ENCODE measurements around the gene RETN. TPM values are rescaled to one million over a fixed set of nuclear protein-coding genes. Genes with fewer than 3 reads are reported as not detected.

Gene RETN, protein sequence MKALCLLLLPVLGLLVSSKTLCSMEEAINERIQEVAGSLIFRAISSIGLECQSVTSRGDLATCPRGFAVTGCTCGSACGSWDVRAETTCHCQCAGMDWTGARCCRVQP
- total RNA-seq, result 0.99 TPM
- long read RNA-seq, result 0 reads

DNA sequence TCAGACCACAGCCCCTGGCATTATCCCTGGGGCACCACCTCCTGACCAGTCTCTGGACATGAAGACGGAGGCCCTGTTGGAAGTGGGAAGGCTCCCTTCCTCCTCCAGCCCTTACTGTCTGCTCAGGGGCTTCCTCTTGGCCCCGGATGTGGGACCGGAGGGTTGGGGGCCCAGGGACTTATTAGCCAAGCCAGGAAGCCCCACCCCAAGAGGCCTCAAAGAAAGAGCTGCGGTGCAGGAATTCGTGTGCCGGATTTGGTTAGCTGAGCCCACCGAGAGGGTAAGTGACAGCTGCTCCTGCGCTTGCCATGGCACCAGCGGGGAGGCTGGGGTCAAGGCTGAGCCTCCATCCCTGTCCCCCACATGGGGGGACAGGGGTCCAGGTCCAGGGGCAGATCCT, at the start of gene RETN:
TSS of gene RETN (plus strand) at position 208 of the 400 bp plus-strand sequence. CDS start 278 bp downstream, outside the sequence.
- H3K27me3 ChIP-seq (ENCODE audit: low read depth), result peaks cover 79% of the 10 kb centered on the region
- no peak within 1 kb of the TSS for H3K4me3 ChIP-seq
- no peak for DNase-seq
- TF ChIP-seq, protein P1, sequence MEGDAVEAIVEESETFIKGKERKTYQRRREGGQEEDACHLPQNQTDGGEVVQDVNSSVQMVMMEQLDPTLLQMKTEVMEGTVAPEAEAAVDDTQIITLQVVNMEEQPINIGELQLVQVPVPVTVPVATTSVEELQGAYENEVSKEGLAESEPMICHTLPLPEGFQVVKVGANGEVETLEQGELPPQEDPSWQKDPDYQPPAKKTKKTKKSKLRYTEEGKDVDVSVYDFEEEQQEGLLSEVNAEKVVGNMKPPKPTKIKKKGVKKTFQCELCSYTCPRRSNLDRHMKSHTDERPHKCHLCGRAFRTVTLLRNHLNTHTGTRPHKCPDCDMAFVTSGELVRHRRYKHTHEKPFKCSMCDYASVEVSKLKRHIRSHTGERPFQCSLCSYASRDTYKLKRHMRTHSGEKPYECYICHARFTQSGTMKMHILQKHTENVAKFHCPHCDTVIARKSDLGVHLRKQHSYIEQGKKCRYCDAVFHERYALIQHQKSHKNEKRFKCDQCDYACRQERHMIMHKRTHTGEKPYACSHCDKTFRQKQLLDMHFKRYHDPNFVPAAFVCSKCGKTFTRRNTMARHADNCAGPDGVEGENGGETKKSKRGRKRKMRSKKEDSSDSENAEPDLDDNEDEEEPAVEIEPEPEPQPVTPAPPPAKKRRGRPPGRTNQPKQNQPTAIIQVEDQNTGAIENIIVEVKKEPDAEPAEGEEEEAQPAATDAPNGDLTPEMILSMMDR (IDR thresholded peaks at IDR 0.05; ENCODE audit: borderline replicate concordance), result no peak
- no peak within 1 kb of the TSS for H3K27ac ChIP-seq (replicated peaks)
- intact Hi-C loops (cut with micrococcal nuclease), result no loop called here
- no peaks in the 10 kb centered on the region for H3K4me1 ChIP-seq
- H3K9me3 ChIP-seq (replicated peaks), result peaks cover 3% of the 10 kb centered on the region
- no peaks in the 10 kb centered on the region for H3K36me3 ChIP-seq

- Histone ChIP-seq H3K27ac (replicated peaks) (no peak overlapping the region), H3K4me3 (no peak overlapping the region), H3K36me3 (peaks cover 58% of the 10 kb centered on the region), H3K4me1 (peaks cover 17% of the 10 kb centered on the region), H3K27me3 (ENCODE audit: low read depth) (no peaks in the 10 kb centered on the region), H3K9me3 (replicated peaks) (no peaks in the 10 kb centered on the region)
- DNase-seq, result no peak
- TF ChIP-seq, protein P1 (IDR thresholded peaks at IDR 0.05; ENCODE audit: borderline replicate concordance), result no peak
- intact Hi-C loops (cut with micrococcal nuclease), result no loop called here
These were observed 49.0 kb upstream of the RETN start for GRCh38 chr19:7619671-7620441.

- H3K4me3 ChIP-seq, result no peak overlapping the region
- peaks cover 17% of the 10 kb centered on the region for H3K4me1 ChIP-seq
- DNase-seq, result no peak
- H3K36me3 ChIP-seq, result peaks cover 67% of the 10 kb centered on the region
- no peaks in the 10 kb centered on the region for H3K9me3 ChIP-seq (replicated peaks)
- TF ChIP-seq, protein P1 (IDR thresholded peaks at IDR 0.05; ENCODE audit: borderline replicate concordance), result no peak
- no peak overlapping the region for H3K27ac ChIP-seq (replicated peaks)
- intact Hi-C loops (cut with micrococcal nuclease), result no loop called here
- H3K27me3 ChIP-seq (ENCODE audit: low read depth), result no peaks in the 10 kb centered on the region
These were observed 48.1 kb upstream of the RETN start for GRCh38 chr19:7620442-7621412.

GRCh38 chr19:7622933-7623685, 45.7 kb upstream of the RETN start:
- peaks cover 81% of the 10 kb centered on the region for H3K36me3 ChIP-seq
- no peak for DNase-seq
- H3K9me3 ChIP-seq (replicated peaks), result no peaks in the 10 kb centered on the region
- intact Hi-C loops (cut with micrococcal nuclease), result no loop called here
- no peak overlapping the region for H3K27ac ChIP-seq (replicated peaks)
- peaks cover 27% of the 10 kb centered on the region for H3K4me1 ChIP-seq
- TF ChIP-seq, protein P1 (IDR thresholded peaks at IDR 0.05; ENCODE audit: borderline replicate concordance), result no peak
- no peaks in the 10 kb centered on the region for H3K27me3 ChIP-seq (ENCODE audit: low read depth)
- H3K4me3 ChIP-seq, result no peak overlapping the region

Measured in left ventricle myocardium inferior (tissue), 1 donor.